Nephron progenitor cell (in vitro differentiated cells): ENCODE data around the gene LONP1.
"Not testable (repeated sequence)": the region's sequence is repeated elsewhere in the genome, so short reads cannot be mapped to it uniquely, and the experiment has no call there.

ENCODE experiments used
- DNase-seq: peaks from one replicate; pipeline ENCODE4 v3.0.0; 2021
- H3K27ac Mint-ChIP-seq: 2 replicates; pipeline ENCODE4 v1.8.0; 2021; ENCODE audit warnings: mild to moderate bottlenecking, moderate library complexity, mixed read lengths
- H3K27me3 Mint-ChIP-seq: 2 replicates; pipeline ENCODE4 v1.8.0; 2021; ENCODE audit warnings: mild to moderate bottlenecking, low read depth, mixed read lengths; ENCODE audit not compliant: poor library complexity
- H3K36me3 Mint-ChIP-seq: 2 replicates; pipeline ENCODE4 v1.8.0; 2021; ENCODE audit warnings: low read depth, mixed read lengths
- H3K4me1 Mint-ChIP-seq: 2 replicates; pipeline ENCODE4 v1.8.0; 2021; ENCODE audit warnings: mixed read lengths
- H3K4me3 Mint-ChIP-seq: 2 replicates; pipeline ENCODE4 v1.8.0; 2021; ENCODE audit warnings: mild to moderate bottlenecking, moderate library complexity, mixed read lengths
- H3K9me3 Mint-ChIP-seq: 2 replicates; pipeline ENCODE4 v1.8.0; 2021; ENCODE audit warnings: mild to moderate bottlenecking, moderate library complexity, mixed read lengths
- CTCF ChIP-seq: fragments of 200-600 bp; sonication (generic); IDR thresholded peaks from 2 replicates; pipeline ENCODE4 v1.5.0; 2021; ENCODE audit warnings: antibody characterized with exemption

The LONP1 gene

GRCh38 chr19:5751709-5752108, 31.8 kb upstream of the LONP1 start:
- H3K36me3 Mint-ChIP-seq: no peaks in the 10 kb centered on the region
- H3K4me1 Mint-ChIP-seq: no peaks in the 10 kb centered on the region
- no peaks in the 10 kb centered on the region for H3K9me3 Mint-ChIP-seq
- H3K27me3 Mint-ChIP-seq: peaks cover 32% of the 10 kb centered on the region
- H3K27ac Mint-ChIP-seq: no peak overlapping the region
- no peak for TF ChIP-seq CTCF
- DNase-seq: no peak
- H3K4me3 Mint-ChIP-seq: no peak overlapping the region

GRCh38 chr19:5749505-5749904, 29.6 kb upstream of the LONP1 start:
- Mint-ChIP-seq H3K36me3 (no peaks in the 10 kb centered on the region), H3K27me3 (peaks cover 42% of the 10 kb centered on the region), H3K4me1 (no peaks in the 10 kb centered on the region), H3K27ac (no peak overlapping the region), H3K4me3 (no peak overlapping the region), H3K9me3 (no peaks in the 10 kb centered on the region)
- no peak for DNase-seq
- TF ChIP-seq CTCF: no peak

- H3K9me3 Mint-ChIP-seq, H3K27ac Mint-ChIP-seq, H3K4me3 Mint-ChIP-seq, H3K4me1 Mint-ChIP-seq, H3K36me3 Mint-ChIP-seq, DNase-seq: not testable (repeated sequence)
- H3K27me3 Mint-ChIP-seq: peaks cover 39% of the 10 kb centered on the region
Measured at GRCh38 chr19:5748920-5749319, 29.0 kb upstream of the LONP1 start.

- H3K27ac Mint-ChIP-seq, H3K9me3 Mint-ChIP-seq, DNase-seq, H3K4me1 Mint-ChIP-seq, H3K4me3 Mint-ChIP-seq, H3K36me3 Mint-ChIP-seq: not testable (repeated sequence)
- peaks cover 47% of the 10 kb centered on the region for H3K27me3 Mint-ChIP-seq
Measured at GRCh38 chr19:5744999-5745398, 25.1 kb upstream of the LONP1 start.

- no peaks in the 10 kb centered on the region for H3K9me3 Mint-ChIP-seq
- no peaks in the 10 kb centered on the region for H3K36me3 Mint-ChIP-seq
- H3K4me1 Mint-ChIP-seq: no peaks in the 10 kb centered on the region
- TF ChIP-seq CTCF: no peak
- H3K4me3 Mint-ChIP-seq: no peak overlapping the region
- H3K27ac Mint-ChIP-seq: no peak overlapping the region
- no peak for DNase-seq
- H3K27me3 Mint-ChIP-seq: peaks cover 47% of the 10 kb centered on the region
Measured at GRCh38 chr19:5743630-5744029, 23.7 kb upstream of the LONP1 start.

GRCh38 chr19:5742051-5742450, 22.1 kb upstream of the LONP1 start:
- TF ChIP-seq CTCF: no peak
- Mint-ChIP-seq H3K4me3 (no peak overlapping the region), H3K27me3 (peaks cover 44% of the 10 kb centered on the region), H3K4me1 (no peaks in the 10 kb centered on the region), H3K36me3 (no peaks in the 10 kb centered on the region), H3K9me3 (no peaks in the 10 kb centered on the region), H3K27ac (no peak overlapping the region)
- no peak for DNase-seq

- Mint-ChIP-seq H3K27ac (no peak overlapping the region), H3K27me3 (peaks cover 35% of the 10 kb centered on the region), H3K9me3 (no peaks in the 10 kb centered on the region), H3K4me3 (no peak overlapping the region), H3K4me1 (no peaks in the 10 kb centered on the region), H3K36me3 (no peaks in the 10 kb centered on the region)
- no peak for TF ChIP-seq CTCF
- no peak for DNase-seq
Measured at GRCh38 chr19:5738423-5738822, 18.5 kb upstream of the LONP1 start.

- H3K36me3 Mint-ChIP-seq, DNase-seq, H3K9me3 Mint-ChIP-seq, H3K27ac Mint-ChIP-seq, H3K4me3 Mint-ChIP-seq, H3K4me1 Mint-ChIP-seq: not testable (repeated sequence)
- H3K27me3 Mint-ChIP-seq: peaks cover 25% of the 10 kb centered on the region
Measured at GRCh38 chr19:5733172-5733571, 13.2 kb upstream of the LONP1 start.
